Upper lobe of left lung (tissue), 4 donors: ENCODE data around the gene GPHB5.

ENCODE experiments used
- EP300 ChIP-seq, 4 donors: sonication (generic); formaldehyde crosslinking; IDR thresholded peaks; one replicate each; pipeline ENCODE4 v1.5.1; 2017; ENCODE audit warnings: antibody characterized with exemption in 4 of 4, control low read depth in 2 of 4
- POLR2A ChIP-seq, 4 donors: fragments of 450-650 bp; IDR thresholded peaks; one replicate each; pipeline ENCODE4 v1.5.1; 2016 to 2017; ENCODE audit warnings: antibody characterized with exemption in 4 of 4, mild to moderate bottlenecking in 2 of 4
- TF ChIP-seq, protein P1 (sequence below), 6 experiments: fragments of 450-650 bp in 4 of 6; fragments of 200-600 bp in 2 of 6; sonication (generic) in 2 of 6; IDR thresholded peaks; one replicate each; pipeline ENCODE4 v1.5.1; 2016 to 2019; ENCODE audit warnings: antibody characterized with exemption in 6 of 6

DNA sequence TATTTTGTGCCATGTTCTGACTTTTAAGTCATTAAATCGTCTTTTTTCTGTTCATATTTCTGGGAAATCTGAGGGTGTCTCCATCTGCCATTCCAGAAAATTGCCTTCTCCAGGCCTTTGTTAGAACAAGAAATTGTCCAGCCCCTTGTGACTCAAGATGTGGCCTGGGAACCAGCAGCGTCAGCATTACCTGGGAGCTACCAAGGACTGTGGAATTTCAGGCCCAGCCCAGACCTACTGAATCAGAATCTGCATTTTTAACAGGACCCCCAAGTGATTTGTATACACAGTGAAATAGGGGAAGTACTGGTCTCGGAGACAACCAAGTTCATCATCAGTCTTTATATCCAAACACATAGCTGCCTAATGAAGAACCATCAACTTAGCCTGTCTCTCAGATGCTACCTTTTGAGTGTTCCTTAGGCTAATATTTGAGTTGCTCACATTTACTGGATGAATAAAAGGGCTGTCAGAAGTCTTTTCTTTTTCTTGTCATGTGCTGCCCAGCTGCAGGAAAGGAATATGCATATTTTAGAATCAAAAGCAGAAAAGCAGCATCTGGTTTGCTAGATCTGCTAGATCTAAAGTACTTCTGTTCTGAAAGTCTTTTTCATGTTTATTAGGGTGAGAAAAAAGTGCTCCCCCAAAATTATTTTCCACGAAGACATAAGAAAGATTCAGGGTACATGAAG is 21.2 kb downstream of the GPHB5 start:
- TF ChIP-seq, protein P1, sequence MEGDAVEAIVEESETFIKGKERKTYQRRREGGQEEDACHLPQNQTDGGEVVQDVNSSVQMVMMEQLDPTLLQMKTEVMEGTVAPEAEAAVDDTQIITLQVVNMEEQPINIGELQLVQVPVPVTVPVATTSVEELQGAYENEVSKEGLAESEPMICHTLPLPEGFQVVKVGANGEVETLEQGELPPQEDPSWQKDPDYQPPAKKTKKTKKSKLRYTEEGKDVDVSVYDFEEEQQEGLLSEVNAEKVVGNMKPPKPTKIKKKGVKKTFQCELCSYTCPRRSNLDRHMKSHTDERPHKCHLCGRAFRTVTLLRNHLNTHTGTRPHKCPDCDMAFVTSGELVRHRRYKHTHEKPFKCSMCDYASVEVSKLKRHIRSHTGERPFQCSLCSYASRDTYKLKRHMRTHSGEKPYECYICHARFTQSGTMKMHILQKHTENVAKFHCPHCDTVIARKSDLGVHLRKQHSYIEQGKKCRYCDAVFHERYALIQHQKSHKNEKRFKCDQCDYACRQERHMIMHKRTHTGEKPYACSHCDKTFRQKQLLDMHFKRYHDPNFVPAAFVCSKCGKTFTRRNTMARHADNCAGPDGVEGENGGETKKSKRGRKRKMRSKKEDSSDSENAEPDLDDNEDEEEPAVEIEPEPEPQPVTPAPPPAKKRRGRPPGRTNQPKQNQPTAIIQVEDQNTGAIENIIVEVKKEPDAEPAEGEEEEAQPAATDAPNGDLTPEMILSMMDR (IDR thresholded peaks at IDR 0.05) = no peak
- TF ChIP-seq EP300 (IDR thresholded peaks at IDR 0.05) (no peak), POLR2A (IDR thresholded peaks at IDR 0.05) (no peak)
